Keratinocyte (primary cell): ENCODE measurements around the gene GAGE12D.
"Not testable (repeated sequence)": the region's sequence is repeated elsewhere in the genome, so short reads cannot be mapped to it uniquely, and the experiment has no call there.

Experiments
- CTCF ChIP-seq, 3 experiments: IDR thresholded peaks in 1 of 3; conservative IDR thresholded peaks in 1 of 3; optimal IDR thresholded peaks in 1 of 3; 2 replicates in 2 of 3; 3 replicates in 1 of 3; pipeline versions ENCODE3 to v1.5.1; 2011; ENCODE audit warnings: low read length in 3 of 3, mild to moderate bottlenecking in 3 of 3, moderate library complexity in 2 of 3, control low read depth in 1 of 3, inconsistent platforms in 1 of 3; ENCODE audit not compliant: insufficient read depth in 2 of 3; ENCODE audit errors: extremely low read depth in 1 of 3
- EZH2 ChIP-seq: IDR thresholded peaks from one replicate; pipeline ENCODE4 v1.6.1; 2012; ENCODE audit warnings: inconsistent platforms, mild to moderate bottlenecking, low read length, moderate library complexity

- TF ChIP-seq CTCF (optimal IDR thresholded peaks at IDR 0.05 in 1 of 3, IDR thresholded peaks at IDR 0.05 in 1 of 3, conservative IDR thresholded peaks at IDR 0.05 in 1 of 3; ENCODE audit: extremely low read depth in 1 of 3, insufficient read depth in 2 of 3, low read length in 3 of 3); EZH2: not testable (repeated sequence)
These were observed 28.6 kb downstream of the GAGE12D start, which contains the start of gene GAGE12G for GRCh38 chrX:49570100-49570499.
